SK-N-SH (cell line): ENCODE results near the gene PXMP4.

Experiments
- CHD2 ChIP-seq: fragments of 150-350 bp; IDR thresholded peaks from 2 replicates; pipeline ENCODE4 v1.6.1; 2018; ENCODE audit warnings: low read length; ENCODE audit not compliant: partially characterized antibody
- EP300 ChIP-seq, 2 experiments: IDR thresholded peaks; 2 replicates each; pipeline versions ENCODE4 v1.4.0 to v1.6.1; 2012; ENCODE audit warnings: borderline replicate concordance in 1 of 2, low read depth in 1 of 2, low read length in 1 of 2
- EZH2phosphoT487 ChIP-seq: fragments of 200-600 bp; sonication (generic); IDR thresholded peaks from 2 replicates; pipeline ENCODE4 v1.6.1; 2017; ENCODE audit warnings: low read depth, mixed run types, mild to moderate bottlenecking, antibody characterized with exemption, moderate library complexity, borderline replicate concordance
- FOSL2 ChIP-seq: IDR thresholded peaks from 2 replicates; pipeline ENCODE4 v1.4.0; 2012; ENCODE audit warnings: low read depth, mild to moderate bottlenecking, moderate library complexity, borderline replicate concordance
- GABPA ChIP-seq: IDR thresholded peaks from 2 replicates; pipeline ENCODE4 v1.4.0; 2012; ENCODE audit warnings: low read depth, mild to moderate bottlenecking
- GATA2 ChIP-seq: sonication (generic); formaldehyde crosslinking; IDR thresholded peaks from 2 replicates; pipeline ENCODE4 v1.5.0; 2020; ENCODE audit warnings: mild to moderate bottlenecking, missing genetic modification reagents
- POLR2AphosphoS5 ChIP-seq: IDR thresholded peaks from 2 replicates; pipeline ENCODE4 v1.6.1; 2012; ENCODE audit warnings: low read depth, low read length
- RAD21 ChIP-seq: IDR thresholded peaks from 2 replicates; pipeline ENCODE4 v1.6.1; 2012; ENCODE audit warnings: mild to moderate bottlenecking, low read length
- SMC3 ChIP-seq: IDR thresholded peaks from 2 replicates; pipeline ENCODE4 v1.6.1; 2012; ENCODE audit warnings: low read depth, low read length, improper control_type of control experiment
- YY1 ChIP-seq: IDR thresholded peaks from 2 replicates; pipeline ENCODE4 v1.4.0; 2012; ENCODE audit warnings: low read depth, mild to moderate bottlenecking
- TF ChIP-seq, protein P1 (sequence below): fragments of 200-600 bp; sonication (generic); IDR thresholded peaks from 2 replicates; pipeline ENCODE4 v1.6.1; 2017; ENCODE audit warnings: antibody characterized with exemption, mild to moderate bottlenecking, moderate library complexity
- TF ChIP-seq, protein P2 (sequence below): IDR thresholded peaks from 2 replicates; pipeline ENCODE4 v1.4.0; 2012; ENCODE audit warnings: low read depth
- TF ChIP-seq, protein P3 (sequence below): IDR thresholded peaks from 2 replicates; pipeline ENCODE4 v1.6.1; 2012; ENCODE audit warnings: mild to moderate bottlenecking, low read depth, low read length, moderate library complexity

DNA sequence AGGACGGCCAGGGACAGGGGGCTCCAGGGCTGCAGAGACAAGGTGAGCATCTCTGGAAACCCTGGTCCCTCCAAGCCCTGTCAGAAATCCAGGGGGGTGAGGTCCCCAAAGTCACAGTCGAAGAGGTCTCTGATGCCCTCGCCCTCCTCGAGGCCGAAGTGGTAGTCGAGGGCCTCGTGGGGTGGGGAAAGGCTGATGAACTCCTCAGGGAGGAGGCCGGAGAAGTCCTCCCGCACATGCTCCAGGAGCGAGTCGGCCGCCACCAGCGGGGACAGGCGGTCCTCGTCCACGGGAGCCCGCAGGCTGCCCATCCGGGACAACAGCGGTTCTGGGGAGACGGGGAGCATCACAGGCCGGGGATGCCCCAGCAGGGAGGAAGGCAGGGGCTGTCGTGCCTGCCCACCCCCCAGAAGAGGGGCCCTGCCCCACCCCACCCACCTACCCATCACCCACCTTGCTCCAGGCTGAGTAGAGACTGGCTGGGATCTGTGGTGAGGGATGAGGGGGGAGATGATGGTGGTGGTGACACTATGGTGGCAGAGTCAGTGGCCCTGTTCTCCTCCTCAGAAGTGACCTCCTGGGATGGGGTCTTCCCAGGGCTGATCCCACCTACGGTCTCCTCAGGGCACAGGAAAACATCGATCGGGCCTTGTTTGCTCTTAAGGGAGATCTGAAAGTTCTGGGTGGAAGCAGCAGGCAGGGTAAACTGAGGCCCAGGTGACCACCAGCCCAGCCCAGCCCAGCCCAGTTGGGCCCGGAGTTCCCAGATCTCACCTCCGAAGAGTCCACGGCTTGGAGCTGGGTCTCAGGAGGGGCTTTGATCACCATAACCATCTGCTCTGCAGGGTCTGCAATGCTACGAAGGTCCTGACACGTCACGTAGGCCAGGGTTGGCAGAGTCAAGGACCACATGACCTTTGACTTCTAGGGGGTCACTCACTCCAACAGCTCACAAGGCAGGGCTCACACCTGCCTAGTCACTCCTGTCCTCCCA lies 43.2 kb downstream of the PXMP4 start:
- TF ChIP-seq, protein P1, sequence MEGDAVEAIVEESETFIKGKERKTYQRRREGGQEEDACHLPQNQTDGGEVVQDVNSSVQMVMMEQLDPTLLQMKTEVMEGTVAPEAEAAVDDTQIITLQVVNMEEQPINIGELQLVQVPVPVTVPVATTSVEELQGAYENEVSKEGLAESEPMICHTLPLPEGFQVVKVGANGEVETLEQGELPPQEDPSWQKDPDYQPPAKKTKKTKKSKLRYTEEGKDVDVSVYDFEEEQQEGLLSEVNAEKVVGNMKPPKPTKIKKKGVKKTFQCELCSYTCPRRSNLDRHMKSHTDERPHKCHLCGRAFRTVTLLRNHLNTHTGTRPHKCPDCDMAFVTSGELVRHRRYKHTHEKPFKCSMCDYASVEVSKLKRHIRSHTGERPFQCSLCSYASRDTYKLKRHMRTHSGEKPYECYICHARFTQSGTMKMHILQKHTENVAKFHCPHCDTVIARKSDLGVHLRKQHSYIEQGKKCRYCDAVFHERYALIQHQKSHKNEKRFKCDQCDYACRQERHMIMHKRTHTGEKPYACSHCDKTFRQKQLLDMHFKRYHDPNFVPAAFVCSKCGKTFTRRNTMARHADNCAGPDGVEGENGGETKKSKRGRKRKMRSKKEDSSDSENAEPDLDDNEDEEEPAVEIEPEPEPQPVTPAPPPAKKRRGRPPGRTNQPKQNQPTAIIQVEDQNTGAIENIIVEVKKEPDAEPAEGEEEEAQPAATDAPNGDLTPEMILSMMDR: no peak
- TF ChIP-seq, protein P2, sequence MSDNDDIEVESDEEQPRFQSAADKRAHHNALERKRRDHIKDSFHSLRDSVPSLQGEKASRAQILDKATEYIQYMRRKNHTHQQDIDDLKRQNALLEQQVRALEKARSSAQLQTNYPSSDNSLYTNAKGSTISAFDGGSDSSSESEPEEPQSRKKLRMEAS: no peak
- TF ChIP-seq GATA2 (CRISPR knock-in tag) (no peak), SMC3 (no peak), EP300 (IDR thresholded peaks at IDR 0.05; ENCODE audit: borderline replicate concordance in 1 of 2, low read depth in 1 of 2, low read length in 1 of 2) (no peak), YY1 (no peak), POLR2AphosphoS5 (no peak), GABPA (no peak), RAD21 (no peak), CHD2 (no peak), EZH2phosphoT487 (no peak), FOSL2 (no peak)
- TF ChIP-seq, protein P3, sequence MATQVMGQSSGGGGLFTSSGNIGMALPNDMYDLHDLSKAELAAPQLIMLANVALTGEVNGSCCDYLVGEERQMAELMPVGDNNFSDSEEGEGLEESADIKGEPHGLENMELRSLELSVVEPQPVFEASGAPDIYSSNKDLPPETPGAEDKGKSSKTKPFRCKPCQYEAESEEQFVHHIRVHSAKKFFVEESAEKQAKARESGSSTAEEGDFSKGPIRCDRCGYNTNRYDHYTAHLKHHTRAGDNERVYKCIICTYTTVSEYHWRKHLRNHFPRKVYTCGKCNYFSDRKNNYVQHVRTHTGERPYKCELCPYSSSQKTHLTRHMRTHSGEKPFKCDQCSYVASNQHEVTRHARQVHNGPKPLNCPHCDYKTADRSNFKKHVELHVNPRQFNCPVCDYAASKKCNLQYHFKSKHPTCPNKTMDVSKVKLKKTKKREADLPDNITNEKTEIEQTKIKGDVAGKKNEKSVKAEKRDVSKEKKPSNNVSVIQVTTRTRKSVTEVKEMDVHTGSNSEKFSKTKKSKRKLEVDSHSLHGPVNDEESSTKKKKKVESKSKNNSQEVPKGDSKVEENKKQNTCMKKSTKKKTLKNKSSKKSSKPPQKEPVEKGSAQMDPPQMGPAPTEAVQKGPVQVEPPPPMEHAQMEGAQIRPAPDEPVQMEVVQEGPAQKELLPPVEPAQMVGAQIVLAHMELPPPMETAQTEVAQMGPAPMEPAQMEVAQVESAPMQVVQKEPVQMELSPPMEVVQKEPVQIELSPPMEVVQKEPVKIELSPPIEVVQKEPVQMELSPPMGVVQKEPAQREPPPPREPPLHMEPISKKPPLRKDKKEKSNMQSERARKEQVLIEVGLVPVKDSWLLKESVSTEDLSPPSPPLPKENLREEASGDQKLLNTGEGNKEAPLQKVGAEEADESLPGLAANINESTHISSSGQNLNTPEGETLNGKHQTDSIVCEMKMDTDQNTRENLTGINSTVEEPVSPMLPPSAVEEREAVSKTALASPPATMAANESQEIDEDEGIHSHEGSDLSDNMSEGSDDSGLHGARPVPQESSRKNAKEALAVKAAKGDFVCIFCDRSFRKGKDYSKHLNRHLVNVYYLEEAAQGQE: no peak
